Suprapubic skin (tissue), 3 donors: ENCODE data around the gene GTF2H3.

Source experiments
- CTCF ChIP-seq, 2 donors: fragments of 200-600 bp in 1 of 2; fragments of 450-650 bp in 1 of 2; sonication (generic) in 1 of 2; IDR thresholded peaks; one replicate each; pipeline ENCODE4 v1.5.1; 2016 to 2019; ENCODE audit warnings: antibody characterized with exemption in 2 of 2, mild to moderate bottlenecking in 1 of 2, moderate library complexity in 1 of 2
- EP300 ChIP-seq: sonication (generic); formaldehyde crosslinking; IDR thresholded peaks from one replicate; pipeline ENCODE4 v1.6.1; 2017; ENCODE audit warnings: antibody characterized with exemption
- POLR2A ChIP-seq, 2 donors: fragments of 450-650 bp; IDR thresholded peaks; one replicate each; pipeline ENCODE4 v1.6.1; 2017; ENCODE audit warnings: antibody characterized with exemption in 2 of 2, mild to moderate bottlenecking in 2 of 2, moderate library complexity in 2 of 2

GRCh38 chr12:123659996-123660727 lies 26.5 kb downstream of the GTF2H3 start:
- TF ChIP-seq CTCF (IDR thresholded peaks at IDR 0.05) = no peak
- no peak for TF ChIP-seq POLR2A (IDR thresholded peaks at IDR 0.05)
- TF ChIP-seq EP300 = no peak
